ENCODE measurements around the gene MGAT4A. TPM values are rescaled to one million over a fixed set of nuclear protein-coding genes. Genes with fewer than 3 reads are reported as not detected.

Gene MGAT4A
- total RNA-seq, 4 donors from 2014 or later: 12.6 to 50.0 (median 16.1) TPM

- TF ChIP-seq CTCF (IDR thresholded peaks at IDR 0.05) (no peak), EP300 (IDR thresholded peaks at IDR 0.05) (no peak), POLR2A (IDR thresholded peaks at IDR 0.05) (no peak)
- Histone ChIP-seq H3K36me3 (no peaks in the 10 kb centered on the region), H3K27ac (no peak overlapping the region), H3K4me1 (no peaks in the 10 kb centered on the region), H3K27me3 (no peaks in the 10 kb centered on the region), H3K4me3 (no peak overlapping the region), H3K9me3 (peaks cover 0 to 15% (median 3%) of the 10 kb centered on the region in 4 donors)
- 86 to 88% methylated on average over 6 of the region's 6 CpGs for WGBS, 2 donors
- DNase-seq (ENCODE audit: low spot score in 2 of 2): no peak
Observed at GRCh38 chr2:98777076-98777475, 46.1 kb upstream of the MGAT4A start.

- WGBS, 2 donors: 63 to 69% methylated on average over 1 of the region's 1 CpG
- no peaks in the 10 kb centered on the region for H3K4me1 ChIP-seq
- DNase-seq (ENCODE audit: low spot score in 2 of 2): no peak
- no peak overlapping the region for H3K27ac ChIP-seq
- no peak for TF ChIP-seq POLR2A (IDR thresholded peaks at IDR 0.05)
- no peak for TF ChIP-seq EP300 (IDR thresholded peaks at IDR 0.05)
- TF ChIP-seq CTCF (IDR thresholded peaks at IDR 0.05): no peak
- H3K36me3 ChIP-seq: no peaks in the 10 kb centered on the region
- H3K4me3 ChIP-seq: no peak overlapping the region
- peaks cover 0 to 6% (median under 1%) of the 10 kb centered on the region in 4 donors for H3K9me3 ChIP-seq
- no peaks in the 10 kb centered on the region for H3K27me3 ChIP-seq
Observed at GRCh38 chr2:98776136-98776535, 45.2 kb upstream of the MGAT4A start.

GRCh38 chr2:98775146-98775986 is 44.4 kb upstream of the MGAT4A start:
- no peaks in the 10 kb centered on the region for H3K9me3 ChIP-seq
- 81 to 84% methylated on average over 17 to 20 of the region's 20 CpGs for WGBS, 2 donors
- no peak overlapping the region for H3K4me3 ChIP-seq
- no peaks in the 10 kb centered on the region for H3K4me1 ChIP-seq
- H3K27ac ChIP-seq: no peak overlapping the region
- no peak for TF ChIP-seq POLR2A (IDR thresholded peaks at IDR 0.05)
- no peak for TF ChIP-seq CTCF (IDR thresholded peaks at IDR 0.05)
- no peak for TF ChIP-seq EP300 (IDR thresholded peaks at IDR 0.05)
- no peaks in the 10 kb centered on the region for H3K36me3 ChIP-seq
- no peaks in the 10 kb centered on the region for H3K27me3 ChIP-seq
- DNase-seq (ENCODE audit: low spot score in 2 of 2): no peak

- TF ChIP-seq CTCF (IDR thresholded peaks at IDR 0.05) (no peak), EP300 (IDR thresholded peaks at IDR 0.05) (no peak), POLR2A (IDR thresholded peaks at IDR 0.05) (no peak)
- H3K9me3 ChIP-seq: no peaks in the 10 kb centered on the region
- H3K36me3 ChIP-seq: no peaks in the 10 kb centered on the region
- no peak overlapping the region for H3K27ac ChIP-seq
- DNase-seq (ENCODE audit: low spot score in 2 of 2): no peak
- peaks cover 0 to 3% (median 0%) of the 10 kb centered on the region in 4 donors for H3K4me1 ChIP-seq
- H3K4me3 ChIP-seq: no peak overlapping the region
- WGBS, 2 donors: 93 to 96% methylated on average over 4 of the region's 4 CpGs
- no peaks in the 10 kb centered on the region for H3K27me3 ChIP-seq
Observed at GRCh38 chr2:98773907-98774306, 43.0 kb upstream of the MGAT4A start.

- Histone ChIP-seq H3K27ac (no peak overlapping the region), H3K27me3 (no peaks in the 10 kb centered on the region), H3K4me1 (peaks cover 0 to 9% (median 0%) of the 10 kb centered on the region in 4 donors), H3K36me3 (no peaks in the 10 kb centered on the region), H3K4me3 (no peak overlapping the region), H3K9me3 (no peaks in the 10 kb centered on the region)
- TF ChIP-seq POLR2A (IDR thresholded peaks at IDR 0.05): no peak
- 89 to 97% methylated on average over 5 of the region's 5 CpGs for WGBS, 2 donors
- no peak for DNase-seq (ENCODE audit: low spot score in 2 of 2)
Observed at GRCh38 chr2:98773169-98773568, 42.2 kb upstream of the MGAT4A start.
